HEK293T (cell line): ENCODE measurements around the gene LOXL3.

Source experiments
- CTCF ChIA-PET: fragments of 350-600 bp; formaldehyde crosslinking; extraction: SDS; loops from one replicate; lab custom pipeline; 2021; ENCODE audit warnings: antibody characterized with exemption, inconsistent platforms; lab: Yijun Ruan, JAX
- POLR2A ChIA-PET: fragments of 350-600 bp; formaldehyde crosslinking; extraction: SDS; loops from one replicate; lab custom pipeline; 2020; ENCODE audit warnings: antibody characterized with exemption, inconsistent platforms; lab: Yijun Ruan, JAX
- DNase-seq: peaks from one replicate; pipeline ENCODE4 v3.0.0; 2012; ENCODE audit warnings: mixed read lengths; ENCODE audit errors: extremely low spot score
- ARNT ChIP-seq: fragments of 450-650 bp; IDR thresholded peaks from 2 replicates; pipeline ENCODE4 v1.6.1; 2017; ENCODE audit warnings: mild to moderate bottlenecking
- BHLHE40 ChIP-seq: fragments of 450-650 bp; IDR thresholded peaks from 2 replicates; pipeline ENCODE4 v1.6.1; 2016; ENCODE audit warnings: mild to moderate bottlenecking, moderate library complexity, borderline replicate concordance
- CTBP1 ChIP-seq: fragments of 450-650 bp; IDR thresholded peaks from 2 replicates; pipeline ENCODE4 v1.6.1; 2016; ENCODE audit warnings: borderline replicate concordance
- ELF4 ChIP-seq: fragments of 450-650 bp; IDR thresholded peaks from 2 replicates; pipeline ENCODE4 v1.6.1; 2017; ENCODE audit warnings: antibody characterized with exemption
- FOXA1 ChIP-seq: fragments of 450-650 bp; IDR thresholded peaks from 2 replicates; pipeline ENCODE4 v1.6.1; 2016; ENCODE audit warnings: mild to moderate bottlenecking
- FOXK2 ChIP-seq: fragments of 450-650 bp; IDR thresholded peaks from 2 replicates; pipeline ENCODE4 v1.6.1; 2016; ENCODE audit warnings: mild to moderate bottlenecking
- FOXM1 ChIP-seq: fragments of 450-650 bp; IDR thresholded peaks from 2 replicates; pipeline ENCODE4 v1.6.1; 2017; ENCODE audit warnings: mild to moderate bottlenecking, borderline replicate concordance
- HDGF ChIP-seq: fragments of 450-650 bp; IDR thresholded peaks from 2 replicates; pipeline ENCODE4 v1.6.1; 2017; ENCODE audit warnings: antibody characterized with exemption, borderline replicate concordance
- L3MBTL2 ChIP-seq: fragments of 450-650 bp; conservative IDR thresholded peaks from 2 replicates; pipeline ENCODE4 v1.6.1; 2016; ENCODE audit warnings: mild to moderate bottlenecking
- LEF1 ChIP-seq: fragments of 450-650 bp; IDR thresholded peaks from 2 replicates; pipeline ENCODE4 v1.6.1; 2017; ENCODE audit warnings: mild to moderate bottlenecking, borderline replicate concordance
- NFRKB ChIP-seq: fragments of 450-650 bp; IDR thresholded peaks from 2 replicates; pipeline ENCODE4 v1.6.1; 2016; ENCODE audit warnings: mild to moderate bottlenecking, moderate library complexity
- PKNOX1 ChIP-seq: fragments of 450-650 bp; IDR thresholded peaks from 2 replicates; pipeline ENCODE4 v1.6.1; 2016
- SP1 ChIP-seq: fragments of 450-650 bp; IDR thresholded peaks from 2 replicates; pipeline ENCODE4 v1.6.1; 2017
- SUZ12 ChIP-seq: fragments of 450-650 bp; IDR thresholded peaks from 2 replicates; pipeline ENCODE4 v1.6.1; 2016; ENCODE audit warnings: mild to moderate bottlenecking
- TARDBP ChIP-seq: fragments of 450-650 bp; IDR thresholded peaks from 2 replicates; pipeline ENCODE4 v1.6.1; 2016
- ZNF384 ChIP-seq: fragments of 450-650 bp; IDR thresholded peaks from 2 replicates; pipeline ENCODE4 v1.6.1; 2016

The LOXL3 gene

GRCh38 chr2:74544634-74545033, 9.1 kb downstream of the LOXL3 start:
- TF ChIP-seq TARDBP, result no peak
- TF ChIP-seq CTBP1, result no peak
- no peak for TF ChIP-seq SUZ12
- no peak for TF ChIP-seq FOXM1
- TF ChIP-seq LEF1, result no peak
- TF ChIP-seq NFRKB, result no peak
- TF ChIP-seq FOXK2, result no peak
- no peak for TF ChIP-seq ARNT
- no peak for TF ChIP-seq PKNOX1
- TF ChIP-seq FOXA1, result no peak
- TF ChIP-seq HDGF, result no peak
- TF ChIP-seq SP1, result no peak
- no peak for TF ChIP-seq L3MBTL2
- no peak for TF ChIP-seq ZNF384
- no peak for TF ChIP-seq BHLHE40
- no peak for TF ChIP-seq ELF4
- ChIA-PET POLR2A (interaction anchor here (1.4 to 1.7 kb wide), 2 partner anchors 12 to 72 kb away, joined by 3 to 6 read pairs; partner anchors contain the start of gene MRPL53), CTCF (interaction anchor here (0.9 kb wide), 1 partner anchor 40 kb away, joined by 4 read pairs; no protein-coding TSS in a partner anchor)
- DNase-seq, result no peak

- POLR2A ChIA-PET, result interaction anchor here (0.9 kb wide), 1 partner anchor 16 kb away, joined by 3 read pairs; no protein-coding TSS in a partner anchor
- TF ChIP-seq L3MBTL2 (no peak), SP1 (no peak), ARNT (no peak), SUZ12 (no peak), CTBP1 (no peak), PKNOX1 (no peak), TARDBP (no peak), FOXM1 (no peak), FOXA1 (no peak)
- CTCF ChIA-PET, result no interaction called here
- DNase-seq, result no peak
Observed at GRCh38 chr2:74542978-74543377, 10.8 kb downstream of the LOXL3 start.

GRCh38 chr2:74540291-74540690, 13.5 kb downstream of the LOXL3 start:
- no peak for TF ChIP-seq L3MBTL2
- no peak for TF ChIP-seq FOXK2
- no peak for TF ChIP-seq CTBP1
- TF ChIP-seq ZNF384, result no peak
- TF ChIP-seq SP1, result no peak
- no peak for TF ChIP-seq TARDBP
- no peak for TF ChIP-seq LEF1
- no peak for TF ChIP-seq FOXA1
- TF ChIP-seq BHLHE40, result no peak
- TF ChIP-seq PKNOX1, result no peak
- TF ChIP-seq ARNT, result no peak
- no peak for TF ChIP-seq FOXM1
- TF ChIP-seq ELF4, result no peak
- no peak for TF ChIP-seq SUZ12
- TF ChIP-seq NFRKB, result no peak
- no peak for TF ChIP-seq HDGF
- CTCF ChIA-PET, result no interaction called here
- DNase-seq, result no peak
- POLR2A ChIA-PET, result interaction anchor here (1.3 to 1.6 kb wide), 2 partner anchors 11 to 35 kb away, joined by 4 to 6 read pairs; partner anchors contain the start of genes AUP1 and HTRA2

- POLR2A ChIA-PET, result no interaction called here
- CTCF ChIA-PET, result no interaction called here
- no peak for DNase-seq
- TF ChIP-seq CTBP1, result no peak
- TF ChIP-seq SP1, result no peak
- TF ChIP-seq PKNOX1, result no peak
- TF ChIP-seq TARDBP, result no peak
- TF ChIP-seq ELF4, result no peak
- no peak for TF ChIP-seq ZNF384
- no peak for TF ChIP-seq BHLHE40
- TF ChIP-seq SUZ12, result no peak
- TF ChIP-seq HDGF, result no peak
- TF ChIP-seq FOXA1, result no peak
- no peak for TF ChIP-seq NFRKB
- no peak for TF ChIP-seq ARNT
- TF ChIP-seq L3MBTL2, result no peak
- TF ChIP-seq FOXM1, result no peak
- TF ChIP-seq LEF1, result no peak
- TF ChIP-seq FOXK2, result no peak
Observed at GRCh38 chr2:74538881-74539339, 14.8 kb downstream of the LOXL3 start.

GRCh38 chr2:74537140-74537539, 16.6 kb downstream of the LOXL3 start:
- ChIA-PET POLR2A (no interaction called here), CTCF (no interaction called here)
- DNase-seq, result no peak
- no peak for TF ChIP-seq HDGF
- no peak for TF ChIP-seq BHLHE40
- TF ChIP-seq ZNF384, result no peak
- no peak for TF ChIP-seq FOXK2
- TF ChIP-seq TARDBP, result no peak
- TF ChIP-seq NFRKB, result no peak
- TF ChIP-seq SP1, result no peak
- TF ChIP-seq L3MBTL2, result no peak
